G401.6 (cell line): ENCODE data around the gene SLC35B2.
A peak's percentile ranks its signal among the peaks of the same experiment; 100 is the strongest.
"Not testable (repeated sequence)": the region's sequence is repeated elsewhere in the genome, so short reads cannot be mapped to it uniquely, and the experiment has no call there.

Source experiments
- FAIRE-seq: peaks from 2 replicates; lab custom pipeline; 2012; peaks lifted over from hg19 to GRCh38; lab: Jason Lieb, UNC

Gene SLC35B2

DNA sequence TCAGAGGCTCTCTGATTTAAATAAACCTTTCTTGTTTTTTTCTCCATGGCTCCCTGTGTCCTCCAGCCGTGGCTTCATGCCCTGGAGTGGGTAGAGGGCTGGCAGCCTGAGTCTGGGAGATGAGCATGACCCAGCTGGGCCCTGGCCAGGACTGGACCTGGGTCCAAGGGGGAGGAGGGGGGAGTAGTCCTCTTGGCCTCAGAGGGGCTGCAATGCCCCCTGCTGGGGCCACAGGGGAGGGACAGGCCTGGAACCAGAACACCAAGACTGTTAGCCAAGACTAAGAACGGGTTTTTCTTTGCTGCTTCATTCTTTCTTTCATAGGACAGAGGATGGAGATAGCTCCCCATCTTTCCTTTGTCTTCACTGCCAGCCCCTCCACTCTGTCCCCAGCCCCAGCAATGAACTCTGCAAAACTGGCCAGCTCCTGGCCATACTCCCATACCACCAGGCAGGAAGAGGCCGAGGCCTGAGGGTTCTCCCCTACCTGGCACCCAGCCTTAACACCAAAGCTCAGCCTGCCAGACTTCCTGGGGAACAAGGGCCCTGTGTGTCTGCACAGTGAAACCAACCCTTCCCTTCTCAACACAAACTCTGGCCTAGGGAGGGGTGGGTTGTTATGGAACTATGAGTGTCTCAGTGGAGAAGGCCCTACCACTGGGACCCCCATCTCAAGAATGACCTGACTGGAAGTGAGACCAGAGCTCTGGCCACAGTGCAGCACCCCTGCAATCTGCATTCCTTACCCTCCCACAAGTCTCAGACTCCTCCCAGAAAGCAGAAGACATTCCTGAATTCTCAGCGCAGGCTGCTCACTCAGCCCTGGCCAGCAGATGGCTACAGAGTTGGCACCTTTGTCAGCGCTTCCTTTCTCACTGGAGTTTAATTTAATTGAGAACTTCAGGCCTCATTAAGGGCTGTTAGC lies 23.0 kb downstream of the SLC35B2 start:
- FAIRE-seq, result peak; percentile 31

DNA sequence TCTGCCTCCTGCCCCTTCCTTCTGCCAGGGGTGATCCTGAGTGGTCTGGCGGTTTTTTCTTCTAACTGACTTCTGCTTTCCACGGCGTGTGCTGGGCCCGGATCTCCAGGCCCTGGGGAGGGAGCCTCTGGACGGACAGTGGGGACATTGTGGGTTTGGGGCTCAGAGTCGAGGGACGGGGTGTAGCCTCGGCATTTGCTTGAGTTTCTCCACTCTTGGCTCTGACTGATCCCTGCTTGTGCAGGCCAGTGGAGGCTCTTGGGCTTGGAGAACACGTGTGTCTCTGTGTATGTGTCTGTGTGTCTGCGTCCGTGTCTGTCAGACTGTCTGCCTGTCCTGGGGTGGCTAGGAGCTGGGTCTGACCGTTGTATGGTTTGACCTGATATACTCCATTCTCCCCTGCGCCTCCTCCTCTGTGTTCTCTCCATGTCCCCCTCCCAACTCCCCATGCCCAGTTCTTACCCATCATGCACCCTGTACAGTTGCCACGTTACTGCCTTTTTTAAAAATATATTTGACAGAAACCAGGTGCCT lies 23.7 kb downstream of the SLC35B2 start:
- no peak for FAIRE-seq

DNA sequence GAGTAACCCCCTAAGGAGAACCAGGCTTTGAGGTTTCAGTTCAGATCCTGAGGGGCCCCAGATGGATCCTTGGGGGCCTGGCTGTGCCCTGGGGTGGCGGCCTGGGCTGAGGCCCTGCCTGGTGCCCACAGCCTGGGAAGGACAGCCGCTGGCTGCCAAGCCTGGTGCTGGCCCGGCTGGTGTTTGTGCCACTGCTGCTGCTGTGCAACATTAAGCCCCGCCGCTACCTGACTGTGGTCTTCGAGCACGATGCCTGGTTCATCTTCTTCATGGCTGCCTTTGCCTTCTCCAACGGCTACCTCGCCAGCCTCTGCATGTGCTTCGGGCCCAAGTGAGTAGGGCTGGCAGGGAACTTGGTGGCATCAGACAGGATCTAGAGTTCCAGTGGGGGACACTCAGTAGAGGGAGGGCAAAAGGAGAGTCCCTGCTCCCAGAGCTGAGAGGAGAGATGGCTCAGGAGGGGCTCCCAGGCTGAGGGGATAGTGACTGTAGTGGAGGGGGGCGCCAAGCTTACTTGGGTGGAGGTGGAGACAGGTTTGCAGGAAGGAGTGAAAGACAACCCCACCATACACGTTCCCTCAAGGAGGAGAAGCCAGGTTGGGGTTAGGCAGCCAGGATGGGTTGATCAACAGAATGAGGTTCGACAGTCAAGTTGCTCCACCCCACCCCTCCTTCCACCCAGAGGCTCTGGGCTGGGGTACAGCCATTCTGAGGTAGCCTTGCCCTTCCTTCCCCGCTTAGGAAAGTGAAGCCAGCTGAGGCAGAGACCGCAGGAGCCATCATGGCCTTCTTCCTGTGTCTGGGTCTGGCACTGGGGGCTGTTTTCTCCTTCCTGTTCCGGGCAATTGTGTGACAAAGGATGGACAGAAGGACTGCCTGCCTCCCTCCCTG lies 24.4 kb downstream of the SLC35B2 start:
- FAIRE-seq, result no peak

GRCh38 chr6:44231426-44231825 lies 25.9 kb downstream of the SLC35B2 start:
- FAIRE-seq, result not testable (repeated sequence)

- FAIRE-seq, result no peak
Observed at GRCh38 chr6:44230034-44230675, 27.2 kb downstream of the SLC35B2 start.

GRCh38 chr6:44229376-44230033 lies 27.8 kb downstream of the SLC35B2 start:
- no peak for FAIRE-seq

DNA sequence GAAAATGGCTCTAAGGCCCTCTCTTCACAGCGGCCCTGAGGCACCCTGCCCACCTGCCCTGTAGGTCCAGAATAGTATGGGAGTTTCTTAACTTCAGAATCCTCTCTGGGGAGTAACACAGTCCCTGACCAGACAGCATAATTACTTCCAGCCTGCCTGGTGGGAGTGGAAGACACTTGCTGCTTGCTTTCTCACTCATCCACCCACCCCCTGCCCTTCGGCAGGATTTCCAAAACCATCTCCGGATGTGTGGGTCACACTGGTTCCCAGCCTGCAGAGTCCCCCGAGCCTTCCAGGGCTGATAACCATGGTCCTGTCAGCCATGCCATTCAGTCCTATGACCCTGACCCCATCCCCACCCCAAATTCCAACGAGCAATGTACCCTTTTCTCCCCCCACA lies 28.5 kb downstream of the SLC35B2 start:
- no peak for FAIRE-seq

DNA sequence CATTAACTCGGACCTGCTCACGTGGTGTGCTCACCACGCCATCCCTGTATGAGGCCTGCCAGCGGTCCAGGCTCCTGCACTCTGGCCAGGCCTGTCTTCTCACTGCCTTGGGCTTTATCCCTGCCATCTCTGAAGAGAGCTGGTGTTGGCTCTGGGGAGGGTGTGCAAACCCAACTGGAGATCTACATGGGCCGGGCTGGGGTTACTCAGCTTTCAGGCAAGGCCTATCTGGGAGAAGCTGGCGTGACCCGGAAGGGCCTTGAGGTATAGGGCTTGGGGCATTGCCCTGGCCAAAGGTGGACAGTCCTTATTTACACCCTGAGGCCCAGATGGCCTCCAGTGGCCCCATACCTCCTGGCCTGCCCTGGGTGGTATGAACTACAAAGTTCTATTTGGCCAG lies 28.9 kb downstream of the SLC35B2 start:
- FAIRE-seq, result no peak

DNA sequence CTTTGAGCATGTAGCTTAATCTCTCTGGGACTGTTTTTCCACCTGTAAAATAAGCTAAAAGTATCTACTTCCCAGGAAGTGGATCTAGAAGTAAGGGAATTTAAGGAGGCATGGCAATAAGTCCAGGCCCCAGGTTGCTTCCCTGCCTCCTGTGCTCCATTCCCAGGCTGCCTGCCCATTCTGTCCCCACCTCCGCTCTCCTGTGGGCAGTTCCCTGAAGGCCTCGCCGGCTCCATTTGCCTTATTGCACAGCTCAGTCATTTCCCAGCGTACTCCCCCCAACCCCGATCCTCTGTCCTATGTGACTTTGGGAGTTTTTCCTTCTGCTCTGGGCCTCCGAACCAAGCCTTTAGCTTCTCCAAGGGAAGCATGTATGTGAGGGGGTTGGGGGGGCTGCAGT lies 29.3 kb downstream of the SLC35B2 start:
- no peak for FAIRE-seq

DNA sequence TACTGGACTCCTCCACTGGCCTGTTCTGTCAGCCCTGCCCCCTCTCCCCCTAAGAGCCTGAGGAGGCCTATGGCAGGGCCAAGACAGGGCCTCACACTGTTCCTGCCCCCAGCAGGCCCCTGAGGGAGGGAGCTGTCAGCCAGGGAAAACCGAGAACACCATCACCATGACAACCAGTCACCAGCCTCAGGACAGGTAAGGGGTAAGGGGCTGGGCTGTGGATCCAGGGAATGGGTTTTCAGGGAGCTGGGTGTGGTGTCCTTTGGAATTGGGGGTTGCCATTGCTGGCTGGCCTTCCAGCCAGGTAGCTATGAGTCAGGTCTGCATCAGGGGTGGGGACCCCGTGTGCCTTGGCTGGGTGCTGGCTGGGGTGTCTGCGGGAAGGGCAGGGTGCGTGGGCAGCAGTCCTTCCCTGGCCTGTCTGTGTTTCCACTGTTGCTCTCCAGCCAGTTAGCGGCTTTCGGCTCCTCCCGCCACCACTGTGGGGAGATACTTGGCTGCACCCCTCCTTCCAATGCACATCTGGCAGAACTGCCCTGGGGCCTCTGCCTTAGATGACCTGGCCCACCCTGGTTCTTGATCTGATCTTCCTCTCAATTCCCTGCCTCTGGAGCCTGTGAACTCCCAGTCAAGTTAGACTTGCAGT lies 30.1 kb downstream of the SLC35B2 start:
- FAIRE-seq, result no peak

DNA sequence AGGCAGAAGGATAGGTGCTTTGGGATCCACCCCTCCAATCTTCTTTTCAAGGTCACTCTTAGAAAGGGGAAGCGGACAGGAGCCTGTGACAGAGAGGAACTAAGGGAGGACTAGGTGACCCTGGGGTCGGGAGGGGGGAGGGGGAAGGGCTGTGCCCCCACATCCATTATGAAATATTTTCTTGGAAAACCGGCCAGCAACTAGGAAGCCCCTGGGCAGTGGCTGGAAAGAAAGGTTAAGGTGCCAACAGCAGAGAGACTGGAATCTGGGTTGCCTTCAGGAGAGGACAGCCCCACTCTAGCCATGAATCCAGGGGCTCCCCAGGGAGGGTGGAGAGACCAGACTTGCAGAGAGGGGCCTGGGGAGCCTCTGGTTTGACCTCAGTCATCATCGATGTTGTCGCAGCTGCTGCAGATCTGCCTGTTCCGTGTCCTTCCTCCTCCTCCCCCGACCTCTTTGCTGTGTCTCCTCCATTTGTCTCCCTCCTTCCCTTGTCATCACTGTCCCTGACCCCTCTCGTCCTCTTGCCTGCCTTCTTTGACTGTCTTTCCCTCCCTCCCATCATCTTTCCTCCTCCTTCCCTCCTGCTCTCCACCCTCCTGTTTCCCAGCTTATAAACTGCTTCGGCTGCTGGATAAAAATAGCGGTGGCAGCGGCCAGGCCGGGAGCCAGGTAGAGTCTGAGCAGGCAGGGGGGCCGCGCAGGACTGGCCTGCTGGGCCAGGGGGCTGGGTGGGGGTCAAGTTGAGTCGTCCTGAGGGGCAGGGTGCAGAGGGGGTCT lies 30.8 kb downstream of the SLC35B2 start:
- FAIRE-seq, result no peak

GRCh38 chr6:44225579-44226325 lies 31.6 kb downstream of the SLC35B2 start:
- FAIRE-seq, result no peak

- FAIRE-seq, result no peak
Observed at GRCh38 chr6:44224965-44225305, 32.4 kb downstream of the SLC35B2 start.

GRCh38 chr6:44224029-44224964 lies 33.0 kb downstream of the SLC35B2 start:
- FAIRE-seq, result no peak

DNA sequence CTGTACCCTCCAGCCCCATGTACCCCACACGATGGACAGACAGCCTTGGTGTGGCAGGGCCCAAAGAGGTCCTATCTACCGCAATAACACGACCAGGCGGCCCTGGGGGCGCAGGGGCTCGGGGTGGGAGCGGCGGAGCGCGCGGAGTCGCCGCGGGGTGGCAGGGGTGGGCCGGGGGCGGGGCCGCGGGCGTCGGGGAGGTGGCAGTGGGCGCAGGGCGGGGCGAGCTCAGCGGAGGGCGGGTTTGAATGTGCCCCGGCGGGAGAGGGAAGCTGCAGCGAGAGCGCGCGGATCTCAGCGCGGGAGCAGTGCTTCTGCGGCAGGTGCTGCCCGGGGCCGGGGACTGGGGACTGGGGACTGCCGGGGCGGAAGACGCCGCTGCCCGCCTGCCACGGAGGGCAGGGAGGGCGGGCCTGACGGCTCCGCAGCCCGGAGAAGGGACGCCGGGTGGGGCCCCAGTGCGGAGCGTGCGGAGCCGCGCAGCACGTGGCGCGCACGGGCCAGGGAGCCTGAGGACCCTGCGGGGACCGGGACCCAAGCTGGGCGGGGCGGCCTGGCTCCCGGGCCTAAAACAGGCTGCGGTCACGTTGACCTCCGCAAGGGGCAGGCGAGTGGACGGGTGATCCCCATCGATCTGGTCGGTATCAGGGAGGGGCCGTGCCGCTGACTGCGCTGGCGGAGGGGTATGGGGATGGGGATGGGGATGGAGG lies 33.9 kb downstream of the SLC35B2 start, which contains the start of gene SLC29A1:
Gene SLC29A1 (plus strand): TSS at position 277 of the 710 bp plus-strand sequence. CDS start 3,719 bp downstream, outside the sequence.
- no peak for FAIRE-seq

DNA sequence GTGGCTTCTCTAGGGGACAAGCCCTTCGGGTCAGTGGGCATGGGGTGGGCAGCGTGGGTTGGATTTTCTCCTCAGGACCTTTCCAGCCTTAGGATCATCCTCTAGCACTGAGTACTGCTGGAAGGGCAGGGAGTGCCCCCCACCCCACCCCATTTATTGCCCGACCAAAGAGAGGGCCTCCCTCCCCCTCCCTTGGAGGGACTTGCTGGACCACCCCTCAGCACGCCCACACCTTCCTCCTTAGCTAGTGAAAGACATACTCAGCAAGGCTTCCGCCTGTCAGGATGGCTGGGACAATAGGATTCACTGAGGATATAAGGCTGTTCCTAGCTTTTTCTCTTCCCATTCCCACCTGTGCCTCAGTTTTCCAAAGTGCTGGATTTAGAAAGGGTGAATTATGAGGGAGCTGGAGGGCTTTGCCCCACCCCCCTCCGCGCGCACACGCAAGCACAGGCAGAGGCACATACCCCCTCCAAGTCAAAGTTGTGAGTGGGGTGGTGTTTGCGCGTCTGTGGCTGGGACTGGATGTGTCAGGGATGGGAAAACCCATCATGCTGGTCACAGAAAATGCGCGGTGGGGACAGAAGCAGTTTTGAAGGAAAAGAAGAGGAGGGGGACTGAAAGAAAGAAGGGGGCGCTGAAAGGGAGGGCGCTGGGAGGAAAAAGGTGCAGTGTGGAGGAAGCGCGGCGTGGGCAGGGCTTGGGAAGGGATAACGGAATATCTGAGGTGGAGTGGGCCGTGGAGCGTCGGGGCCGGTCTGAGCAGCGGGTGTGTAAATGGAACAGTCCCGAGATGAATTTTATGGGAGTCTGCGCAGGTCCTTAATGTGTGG lies 34.6 kb downstream of the SLC35B2 start:
- FAIRE-seq, result no peak

GRCh38 chr6:44221961-44222335 lies 35.4 kb downstream of the SLC35B2 start:
- no peak for FAIRE-seq
